Gastrocnemius medialis (tissue), 4 donors: ENCODE results near the gene PADI3. TPM values are rescaled to one million over a fixed set of nuclear protein-coding genes. Genes with fewer than 3 reads are reported as not detected.

ENCODE experiments used
- ATAC-seq, 2 donors: fragments of 150-250 bp; one replicate each; pipeline ENCODE4 v1.9.1; 2016
- DNase-seq, 2 donors: peaks; one replicate each; pipeline ENCODE4 v3.0.0-alpha.2; 2019
- H3K27ac ChIP-seq, 4 donors: fragments of 200-600 bp; sonication (generic); 1 replicate in 1 of 4; 2 replicates in 3 of 4; pipeline ENCODE4 v1.5.1; 2016 to 2018; ENCODE audit warnings: mild to moderate bottlenecking in 2 of 4, moderate library complexity in 1 of 4
- H3K27me3 ChIP-seq, 3 donors: fragments of 200-600 bp; sonication (generic) in 2 of 3; 1 replicate in 1 of 3; 2 replicates in 2 of 3; pipeline versions ENCODE4 v1.5.1 to v1.6.0; 2016 to 2019; ENCODE audit warnings: mild to moderate bottlenecking in 1 of 3, moderate library complexity in 1 of 3
- H3K36me3 ChIP-seq, 2 donors: fragments of 200-600 bp; sonication (generic) in 1 of 2; one replicate each; pipeline ENCODE4 v1.5.1; 2017 to 2018
- H3K4me1 ChIP-seq, 2 donors: fragments of 200-600 bp; sonication (generic) in 1 of 2; one replicate each; pipeline ENCODE4 v1.5.1; 2016 to 2017; ENCODE audit warnings: mild to moderate bottlenecking in 2 of 2
- H3K4me3 ChIP-seq, 4 donors: fragments of 200-600 bp; sonication (generic) in 3 of 4; 1 replicate in 1 of 4; 2 replicates in 3 of 4; pipeline ENCODE4 v1.5.1; 2016 to 2019; ENCODE audit warnings: mild to moderate bottlenecking in 2 of 4
- H3K9me3 ChIP-seq, 3 donors: fragments of 200-600 bp; sonication (generic) in 2 of 3; 1 replicate in 1 of 3; 2 replicates in 2 of 3; pipeline ENCODE4 v1.5.1; 2016 to 2019
- CTCF ChIP-seq, 5 experiments: fragments of 450-650 bp in 3 of 5; fragments of 200-600 bp in 2 of 5; sonication (generic) in 2 of 5; IDR thresholded peaks in 4 of 5; conservative IDR thresholded peaks in 1 of 5; 1 replicate in 4 of 5; 2 replicates in 1 of 5; pipeline ENCODE4 v1.5.1; 2016 to 2019; ENCODE audit warnings: antibody characterized with exemption in 5 of 5, mild to moderate bottlenecking in 3 of 5, moderate library complexity in 3 of 5
- POLR2A ChIP-seq, 2 donors: fragments of 450-650 bp; IDR thresholded peaks; one replicate each; pipeline ENCODE4 v1.6.1; 2017; ENCODE audit warnings: antibody characterized with exemption in 2 of 2, mild to moderate bottlenecking in 2 of 2, moderate library complexity in 2 of 2
- in situ Hi-C, 4 donors: fragments of 200-750 bp; cut with MboI; loops; one replicate each; pipeline versions ENCODE4 v1.15.0 to v1.8.0; 2017; ENCODE audit warnings: low sequenced_read_pairs in 4 of 4
- intact Hi-C: fragments of 100-400 bp; cut with DNase I; formaldehyde crosslinking; loops from one replicate; pipeline ENCODE4 v1.15.1; 2023; ENCODE audit warnings: low total_unique reads
- total RNA-seq, 4 donors: library from RNA; depleted of rRNA; stranded (reverse); fragments of >200 nt; gene quantifications; one replicate each; pipeline versions ENCODE4 v1.1.0 to v1.2.3, GENCODE V29; 2016

PADI3 gene
- total RNA-seq, 4 donors from 2014 or later = not detected

GRCh38 chr1:17289721-17290120, 40.8 kb downstream of the PADI3 start:
- no peak overlapping the region for H3K4me3 ChIP-seq
- no peaks in the 10 kb centered on the region for H3K4me1 ChIP-seq
- no peaks in the 10 kb centered on the region for H3K9me3 ChIP-seq
- in situ Hi-C loops = no loop called here
- DNase-seq = no peak
- H3K27ac ChIP-seq = no peak overlapping the region
- TF ChIP-seq CTCF (IDR thresholded peaks at IDR 0.05 in 4 of 5, conservative IDR thresholded peaks at IDR 0.05 in 1 of 5) (no peak), POLR2A (IDR thresholded peaks at IDR 0.05) (no peak)
- H3K27me3 ChIP-seq = peaks cover 4 to 16% (median 7%) of the 10 kb centered on the region in 3 donors
- no peaks in the 10 kb centered on the region for H3K36me3 ChIP-seq
- intact Hi-C loops = no loop called here
- no peak for ATAC-seq

- Histone ChIP-seq H3K36me3 (no peaks in the 10 kb centered on the region), H3K4me3 (no peak overlapping the region), H3K4me1 (no peaks in the 10 kb centered on the region), H3K9me3 (no peaks in the 10 kb centered on the region), H3K27me3 (peaks cover 4 to 16% (median 7%) of the 10 kb centered on the region in 3 donors), H3K27ac (no peak overlapping the region)
- in situ Hi-C loops = no loop called here
- DNase-seq = no peak
- no peak for ATAC-seq
- no peak for TF ChIP-seq POLR2A (IDR thresholded peaks at IDR 0.05)
- no peak for TF ChIP-seq CTCF (IDR thresholded peaks at IDR 0.05 in 4 of 5, conservative IDR thresholded peaks at IDR 0.05 in 1 of 5)
- intact Hi-C loops = no loop called here
Measured at GRCh38 chr1:17290553-17290952, 41.7 kb downstream of the PADI3 start.

GRCh38 chr1:17292299-17293160, 43.6 kb downstream of the PADI3 start:
- no peaks in the 10 kb centered on the region for H3K4me1 ChIP-seq
- no peak for DNase-seq
- intact Hi-C loops = no loop called here

GRCh38 chr1:17293681-17294425, 45.0 kb downstream of the PADI3 start:
- no peak for ATAC-seq
- intact Hi-C loops (no loop called here), in situ Hi-C loops (no loop called here)
- Histone ChIP-seq H3K27me3 (peaks cover 4 to 12% (median 7%) of the 10 kb centered on the region in 3 donors), H3K4me1 (no peaks in the 10 kb centered on the region), H3K27ac (no peak overlapping the region), H3K9me3 (no peaks in the 10 kb centered on the region), H3K4me3 (no peak overlapping the region), H3K36me3 (no peaks in the 10 kb centered on the region)
- TF ChIP-seq POLR2A (IDR thresholded peaks at IDR 0.05) = no peak
- TF ChIP-seq CTCF (IDR thresholded peaks at IDR 0.05 in 4 of 5, conservative IDR thresholded peaks at IDR 0.05 in 1 of 5) = no peak
- DNase-seq = no peak

More at GRCh38 chr1:17292299-17293160, 43.6 kb downstream of the PADI3 start:
- Histone ChIP-seq H3K27ac (no peak overlapping the region), H3K4me3 (no peak overlapping the region), H3K27me3 (peaks cover 4 to 16% (median 7%) of the 10 kb centered on the region in 3 donors), H3K9me3 (no peaks in the 10 kb centered on the region), H3K36me3 (no peaks in the 10 kb centered on the region)
- TF ChIP-seq POLR2A (IDR thresholded peaks at IDR 0.05) (no peak), CTCF (IDR thresholded peaks at IDR 0.05 in 4 of 5, conservative IDR thresholded peaks at IDR 0.05 in 1 of 5) (no peak)
- no peak for ATAC-seq
- in situ Hi-C loops = no loop called here
